Myocyte (in vitro differentiated cells): ENCODE results near the gene TP53TG3B. TPM values are rescaled to one million over a fixed set of nuclear protein-coding genes. Genes with fewer than 3 reads are reported as not detected.
"Not testable (repeated sequence)": the region's sequence is repeated elsewhere in the genome, so short reads cannot be mapped to it uniquely, and the experiment has no call there.

ENCODE experiments used
- DNase-seq: peaks from one replicate; pipeline ENCODE4 v3.0.0-alpha.2; 2012; ENCODE audit warnings: low read depth
- polyA plus RNA-seq: library from polyadenylated mRNA; unstranded; fragments of >200 nt; gene quantifications from one replicate; pipeline ENCODE4 v1.2.1, GENCODE V29; 2012; ENCODE audit warnings: missing spikeins
- total RNA-seq: library from RNA; depleted of rRNA; stranded (reverse); fragments of >200 nt; gene quantifications from 2 replicates; pipeline ENCODE4 v1.2.3, GENCODE V29; 2014

Gene TP53TG3B
- not detected in 2 replicates for total RNA-seq
- not detected for polyA plus RNA-seq

- not testable (repeated sequence) for DNase-seq
Measured at GRCh38 chr16:33360541-33360940, at the start of gene TP53TG3B. TSS of gene TP53TG3B (plus strand) at chr16:33360841. CDS start at chr16:33360909, 68 bp downstream.

- not testable (repeated sequence) for DNase-seq
Measured at GRCh38 chr16:33336226-33337012, 24.2 kb upstream of the TP53TG3B start.

- not testable (repeated sequence) for DNase-seq
Measured at GRCh38 chr16:33337627-33338542, 22.8 kb upstream of the TP53TG3B start.

GRCh38 chr16:33338543-33338951 lies 22.1 kb upstream of the TP53TG3B start:
- not testable (repeated sequence) for DNase-seq

GRCh38 chr16:33339093-33340061 lies 21.3 kb upstream of the TP53TG3B start:
- not testable (repeated sequence) for DNase-seq

Other genes with a start within 250 kb of the TP53TG3B start
- not detected in 2 replicates for gene TP53TG3C, start 166.6 kb upstream of the TP53TG3B start, total RNA-seq
- not detected in 2 replicates for gene TP53TG3E, start 56.5 kb upstream of the TP53TG3B start, total RNA-seq
- gene TP53TG3F, start 98.8 kb downstream of the TP53TG3B start, total RNA-seq, result not detected in 2 replicates